ES-I3 (cell line): Measurements from ENCODE around the gene ANKDD1A.

Experiments used
- H3K36me3 ChIP-seq: 2 replicates; pipeline ENCODE4 v1.6.1; 2013; ENCODE audit warnings: mild to moderate bottlenecking, low read length, control low read depth, moderate library complexity; ENCODE audit not compliant: insufficient read depth
- H3K4me1 ChIP-seq: 2 replicates; pipeline ENCODE4 v1.6.1; 2013; ENCODE audit warnings: mild to moderate bottlenecking, control low read depth, low read length; ENCODE audit not compliant: insufficient read depth
- H3K9ac ChIP-seq: 2 replicates; pipeline ENCODE4 v1.6.1; 2013; ENCODE audit warnings: low read depth, mild to moderate bottlenecking, low read length, moderate library complexity
- H3K9me3 ChIP-seq: 2 replicates; pipeline ENCODE4 v1.6.1; 2013; ENCODE audit warnings: mild to moderate bottlenecking, low read length, moderate library complexity; ENCODE audit not compliant: control insufficient read depth, insufficient read depth

The ANKDD1A gene

GRCh38 chr15:64911311-64912186 lies at the start of gene ANKDD1A:
Gene ANKDD1A, plus strand, starts transcription at chr15:64911902. Its CDS starts 29 bp downstream, at chr15:64911931.
- H3K4me1 ChIP-seq: peaks cover 10% of the 10 kb centered on the region; the same call in 1 of the 2 replicates
- no peaks in the 10 kb centered on the region for H3K36me3 ChIP-seq
- peak within 1 kb of the TSS; percentile 58; the same call in 1 of the 2 replicates for H3K9ac ChIP-seq

GRCh38 chr15:64861960-64862359 lies 49.7 kb upstream of the ANKDD1A start:
- no peak overlapping the region for H3K9ac ChIP-seq
- peaks cover 12% of the 10 kb centered on the region for H3K36me3 ChIP-seq
- peaks cover 41% of the 10 kb centered on the region for H3K4me1 ChIP-seq
- no peaks in the 10 kb centered on the region for H3K9me3 ChIP-seq

More at GRCh38 chr15:64911311-64912186, at the start of gene ANKDD1A:
- peaks cover 3% of the 10 kb centered on the region; the same call in 1 of the 2 replicates for H3K9me3 ChIP-seq

GRCh38 chr15:64862408-64862807 lies 49.3 kb upstream of the ANKDD1A start:
- H3K9me3 ChIP-seq: no peaks in the 10 kb centered on the region
- H3K9ac ChIP-seq: no peak overlapping the region
- peaks cover 12% of the 10 kb centered on the region for H3K36me3 ChIP-seq
- peaks cover 38% of the 10 kb centered on the region for H3K4me1 ChIP-seq

GRCh38 chr15:64864068-64864467 lies 47.6 kb upstream of the ANKDD1A start:
- no peak overlapping the region for H3K9ac ChIP-seq
- no peaks in the 10 kb centered on the region for H3K9me3 ChIP-seq
- H3K4me1 ChIP-seq: peaks cover 34% of the 10 kb centered on the region
- H3K36me3 ChIP-seq: peaks cover 12% of the 10 kb centered on the region

- Histone ChIP-seq H3K36me3 (peaks cover 9% of the 10 kb centered on the region), H3K4me1 (peaks cover 34% of the 10 kb centered on the region), H3K9me3 (no peaks in the 10 kb centered on the region), H3K9ac (no peak overlapping the region)
Observed at GRCh38 chr15:64865126-64865997, 46.3 kb upstream of the ANKDD1A start.

GRCh38 chr15:64865998-64866520 lies 45.6 kb upstream of the ANKDD1A start:
- H3K36me3 ChIP-seq: peaks cover 9% of the 10 kb centered on the region

GRCh38 chr15:64869501-64869900 lies 42.2 kb upstream of the ANKDD1A start:
- Histone ChIP-seq H3K9ac (no peak overlapping the region), H3K4me1 (peaks cover 25% of the 10 kb centered on the region), H3K9me3 (no peaks in the 10 kb centered on the region), H3K36me3 (peaks cover 5% of the 10 kb centered on the region)

More at GRCh38 chr15:64865998-64866520, 45.6 kb upstream of the ANKDD1A start:
- Histone ChIP-seq H3K9ac (no peak overlapping the region), H3K4me1 (peaks cover 31% of the 10 kb centered on the region), H3K9me3 (no peaks in the 10 kb centered on the region)

- H3K36me3 ChIP-seq: peaks cover 3% of the 10 kb centered on the region; the same call in 1 of the 2 replicates
Observed at GRCh38 chr15:64870353-64870752, 41.3 kb upstream of the ANKDD1A start.

GRCh38 chr15:64875641-64876223 lies 36.0 kb upstream of the ANKDD1A start:
- H3K4me1 ChIP-seq: peaks cover 31% of the 10 kb centered on the region
- no peaks in the 10 kb centered on the region for H3K36me3 ChIP-seq
- H3K9ac ChIP-seq: no peak overlapping the region
- H3K9me3 ChIP-seq: no peaks in the 10 kb centered on the region

More at GRCh38 chr15:64870353-64870752, 41.3 kb upstream of the ANKDD1A start:
- peaks cover 29% of the 10 kb centered on the region for H3K4me1 ChIP-seq
- H3K9ac ChIP-seq: no peak overlapping the region
- no peaks in the 10 kb centered on the region for H3K9me3 ChIP-seq

GRCh38 chr15:64877435-64877834 lies 34.3 kb upstream of the ANKDD1A start:
- Histone ChIP-seq H3K4me1 (peaks cover 27% of the 10 kb centered on the region), H3K36me3 (no peaks in the 10 kb centered on the region), H3K9me3 (no peaks in the 10 kb centered on the region), H3K9ac (no peak overlapping the region)

- no peaks in the 10 kb centered on the region for H3K9me3 ChIP-seq
- H3K36me3 ChIP-seq: no peaks in the 10 kb centered on the region
- no peak overlapping the region for H3K9ac ChIP-seq
- peaks cover 33% of the 10 kb centered on the region for H3K4me1 ChIP-seq
Observed at GRCh38 chr15:64878705-64879104, 33.0 kb upstream of the ANKDD1A start.

GRCh38 chr15:64883100-64883581 lies 28.6 kb upstream of the ANKDD1A start:
- Histone ChIP-seq H3K4me1 (peaks cover 13% of the 10 kb centered on the region), H3K9ac (no peak overlapping the region), H3K9me3 (no peaks in the 10 kb centered on the region), H3K36me3 (no peaks in the 10 kb centered on the region)

- Histone ChIP-seq H3K36me3 (no peaks in the 10 kb centered on the region), H3K9me3 (no peaks in the 10 kb centered on the region), H3K4me1 (peaks cover 13% of the 10 kb centered on the region), H3K9ac (no peak overlapping the region)
Observed at GRCh38 chr15:64883997-64884511, 27.6 kb upstream of the ANKDD1A start.
